H1 (cell line): ENCODE results near the gene RAPGEF5. TPM values are rescaled to one million over a fixed set of nuclear protein-coding genes. Genes with fewer than 3 reads are reported as not detected.

Source experiments
- CTCF ChIA-PET: fragments of 300-600 bp; sonication (Branson Sonifier 250); formaldehyde crosslinking; loops from one replicate; lab custom pipeline; 2021; ENCODE audit not compliant: partially characterized antibody; lab: Charles Lee
- POLR2A ChIA-PET: fragments of 300-600 bp; sonication (Branson Sonifier 250); formaldehyde crosslinking; loops from one replicate; lab custom pipeline; 2021; ENCODE audit warnings: inconsistent platforms; ENCODE audit not compliant: partially characterized antibody; lab: Charles Lee
- DNase-seq, 2 experiments: peaks; one replicate each; pipeline versions ENCODE4 v3.0.0 to v3.0.0-alpha.2; 2010 to 2022; ENCODE audit warnings: low spot score in 2 of 2, low read depth in 1 of 2, mixed read lengths in 1 of 2
- FAIRE-seq: peaks from 2 replicates; lab custom pipeline; 2011; peaks lifted over from hg19 to GRCh38; lab: Jason Lieb, UNC
- H2AFZ ChIP-seq: 2 replicates; pipeline ENCODE4 v1.8.1; 2012; ENCODE audit warnings: low read length, inconsistent platforms
- H2AK5ac ChIP-seq: 2 replicates; pipeline ENCODE4 v1.6.1; 2013; ENCODE audit warnings: low read depth, low read length
- H2BK120ac ChIP-seq: replicated peaks from 2 replicates; pipeline ENCODE3; 2013; ENCODE audit warnings: low read depth, low read length, inconsistent platforms
- H2BK12ac ChIP-seq: 2 replicates; pipeline ENCODE4 v1.6.1; 2013; ENCODE audit warnings: low read depth, low read length
- H2BK15ac ChIP-seq: 2 replicates; pipeline ENCODE4 v1.6.1; 2013; ENCODE audit warnings: low read length
- H2BK20ac ChIP-seq: 2 replicates; pipeline ENCODE4 v1.6.1; 2013; ENCODE audit warnings: low read length
- H2BK5ac ChIP-seq: 2 replicates; pipeline ENCODE4 v1.6.1; 2013; ENCODE audit warnings: low read depth, low read length
- H3K14ac ChIP-seq: 2 replicates; pipeline ENCODE4 v1.6.1; 2013; ENCODE audit warnings: inconsistent platforms; ENCODE audit not compliant: insufficient read length
- H3K18ac ChIP-seq: 2 replicates; pipeline ENCODE4 v1.6.1; 2013; ENCODE audit warnings: low read length; ENCODE audit errors: extremely low read depth
- H3K23ac ChIP-seq: 2 replicates; pipeline ENCODE4 v1.6.1; 2013; ENCODE audit warnings: inconsistent platforms; ENCODE audit not compliant: insufficient read length
- H3K23me2 ChIP-seq: 2 replicates; pipeline ENCODE4 v1.6.1; 2013; ENCODE audit warnings: low read depth, low read length
- H3K27ac ChIP-seq: 2 replicates; pipeline ENCODE4 v1.6.1; 2011; ENCODE audit warnings: low read depth, low read length, inconsistent platforms
- H3K27me3 ChIP-seq, 4 experiments: replicated peaks in 1 of 4; 1 replicate in 1 of 4; 2 replicates in 3 of 4; pipeline versions ENCODE4 v1.6.1 to v1.8.1; 2011 to 2013; ENCODE audit warnings: low read length in 3 of 4, mild to moderate bottlenecking in 3 of 4, inconsistent platforms in 2 of 4, mixed read lengths in 2 of 4, moderate library complexity in 1 of 4; ENCODE audit not compliant: control insufficient read depth in 3 of 4, insufficient read depth in 3 of 4; ENCODE audit errors: extremely low read depth in 1 of 4
- H3K36me3 ChIP-seq, 4 experiments: 2 replicates each; pipeline versions ENCODE4 v1.6.1 to v1.8.1; 2011 to 2013; ENCODE audit warnings: mild to moderate bottlenecking in 4 of 4, low read length in 3 of 4, moderate library complexity in 2 of 4, control low read depth in 1 of 4, inconsistent platforms in 1 of 4; ENCODE audit not compliant: insufficient read depth in 4 of 4, control insufficient read depth in 2 of 4
- H3K4ac ChIP-seq: replicated peaks from 2 replicates; pipeline ENCODE3; 2013; ENCODE audit warnings: low read length, low read depth, mixed read lengths, inconsistent platforms; ENCODE audit not compliant: insufficient read length
- H3K4me1 ChIP-seq, 4 experiments: replicated peaks in 1 of 4; 1 replicate in 1 of 4; 2 replicates in 3 of 4; pipeline versions ENCODE4 v1.6.1 to v1.8.1; 2011 to 2013; ENCODE audit warnings: low read length in 3 of 4, inconsistent platforms in 2 of 4, mixed read lengths in 1 of 4; ENCODE audit not compliant: insufficient read depth in 4 of 4, control insufficient read depth in 3 of 4
- H3K4me2 ChIP-seq, 2 experiments: 2 replicates each; pipeline versions ENCODE4 v1.6.1 to v1.8.1; 2011 to 2013; ENCODE audit warnings: low read depth in 2 of 2, low read length in 2 of 2, control low read depth in 1 of 2, inconsistent platforms in 1 of 2, mild to moderate bottlenecking in 1 of 2; ENCODE audit not compliant: insufficient read depth in 1 of 2
- H3K4me3 ChIP-seq, 4 experiments: fragments of 200-600, 300-600 bp in 1 of 4; sonication (generic), shearing (Covaris generic), sonication (Bioruptor Twin) in 1 of 4; 2 replicates each; pipeline versions ENCODE4 v1.5.1 to v1.8.1; 2011 to 2016; ENCODE audit warnings: low read length in 4 of 4, low read depth in 3 of 4, control low read depth in 2 of 4, inconsistent platforms in 2 of 4, mild to moderate bottlenecking in 2 of 4, mixed read lengths in 1 of 4, moderate library complexity in 1 of 4; ENCODE audit not compliant: insufficient read depth in 2 of 4; ENCODE audit errors: extremely low read depth in 1 of 4
- H3K56ac ChIP-seq: replicated peaks from 2 replicates; pipeline ENCODE3; 2013; ENCODE audit warnings: low read depth, mild to moderate bottlenecking, mixed read lengths, low read length, inconsistent platforms; ENCODE audit not compliant: insufficient read length
- H3K79me1 ChIP-seq: 2 replicates; pipeline ENCODE4 v1.6.1; 2013; ENCODE audit warnings: low read depth, low read length, control low read depth
- H3K79me2 ChIP-seq, 2 experiments: 2 replicates each; pipeline versions ENCODE4 v1.6.1 to v1.8.1; 2012 to 2013; ENCODE audit warnings: low read length in 2 of 2, mild to moderate bottlenecking in 2 of 2, inconsistent platforms in 1 of 2; ENCODE audit not compliant: insufficient read depth in 2 of 2, control insufficient read depth in 1 of 2
- H3K9ac ChIP-seq, 4 experiments: replicated peaks in 1 of 4; 1 replicate in 1 of 4; 2 replicates in 3 of 4; pipeline versions ENCODE4 v1.6.1 to v1.8.1; 2011 to 2013; ENCODE audit warnings: low read depth in 3 of 4, low read length in 3 of 4, control low read depth in 2 of 4, mild to moderate bottlenecking in 2 of 4, moderate library complexity in 2 of 4, inconsistent platforms in 1 of 4; ENCODE audit errors: extremely low read depth in 1 of 4
- H3K9me3 ChIP-seq, 2 experiments: 2 replicates each; pipeline versions ENCODE4 v1.6.1 to v1.8.1; 2012 to 2013; ENCODE audit warnings: mild to moderate bottlenecking in 2 of 2, moderate library complexity in 2 of 2, control low read depth in 1 of 2, inconsistent platforms in 1 of 2, low read depth in 1 of 2, low read length in 1 of 2, mixed read lengths in 1 of 2; ENCODE audit not compliant: insufficient read depth in 2 of 2
- H4K20me1 ChIP-seq, 2 experiments: replicated peaks in 1 of 2; 2 replicates each; pipeline versions ENCODE3 to v1.8.1; 2011 to 2013; ENCODE audit warnings: inconsistent platforms in 2 of 2, low read length in 2 of 2, mild to moderate bottlenecking in 1 of 2; ENCODE audit not compliant: insufficient read depth in 2 of 2, control insufficient read depth in 1 of 2
- H4K5ac ChIP-seq: 2 replicates; pipeline ENCODE4 v1.6.1; 2013; ENCODE audit warnings: low read length, low read depth, mixed read lengths, inconsistent platforms; ENCODE audit not compliant: insufficient read length
- H4K8ac ChIP-seq: 2 replicates; pipeline ENCODE4 v1.8.0; 2013; ENCODE audit warnings: mild to moderate bottlenecking, moderate library complexity, low read length, inconsistent platforms; ENCODE audit not compliant: insufficient read depth; ENCODE audit errors: extremely low read depth
- H4K91ac ChIP-seq: replicated peaks from 2 replicates; pipeline ENCODE3; 2013; ENCODE audit warnings: low read length, mixed read lengths, inconsistent platforms; ENCODE audit not compliant: insufficient read length
- BCL11A ChIP-seq, 2 experiments: IDR thresholded peaks; one replicate each; pipeline ENCODE4 v1.6.1; 2011; ENCODE audit warnings: low read depth in 2 of 2, low read length in 2 of 2, mild to moderate bottlenecking in 2 of 2
- CBX5 ChIP-seq: fragments of 300-800, 300-1000 bp; sonication (generic); IDR thresholded peaks from 2 replicates; pipeline ENCODE4 v1.7.1; 2016; ENCODE audit warnings: antibody characterized with exemption, low read length, low read depth
- EZH2 ChIP-seq: fragments of 200-600 bp; sonication (generic); IDR thresholded peaks from 2 replicates; pipeline ENCODE4 v1.7.1; 2012; ENCODE audit warnings: low read depth, mild to moderate bottlenecking, moderate library complexity, low read length, inconsistent platforms; ENCODE audit not compliant: severe bottlenecking
- JUN ChIP-seq: IDR thresholded peaks from 2 replicates; pipeline ENCODE4 v1.6.1; 2011; ENCODE audit warnings: low read depth, mild to moderate bottlenecking, improper control_type of control experiment, low read length
- NRF1 ChIP-seq: IDR thresholded peaks from 2 replicates; pipeline ENCODE4 v1.6.1; 2011; ENCODE audit warnings: mild to moderate bottlenecking, low read depth, low read length, improper control_type of control experiment
- PHF8 ChIP-seq: fragments of 200-600 bp; sonication (generic); conservative IDR thresholded peaks from 2 replicates; pipeline ENCODE4 v1.7.1; 2012; ENCODE audit warnings: low read depth, mild to moderate bottlenecking, inconsistent platforms, low read length, moderate library complexity
- RFX5 ChIP-seq: IDR thresholded peaks from 2 replicates; pipeline ENCODE4 v1.6.1; 2011; ENCODE audit warnings: low read depth, low read length, improper control_type of control experiment, borderline replicate concordance
- TAF1 ChIP-seq: IDR thresholded peaks from 2 replicates; pipeline ENCODE4 v1.6.1; 2011; ENCODE audit warnings: mild to moderate bottlenecking, low read depth, low read length
- TBP ChIP-seq: IDR thresholded peaks from 2 replicates; pipeline ENCODE4 v1.6.1; 2011; ENCODE audit warnings: low read depth, low read length, improper control_type of control experiment
- YY1 ChIP-seq: IDR thresholded peaks from 2 replicates; pipeline ENCODE4 v1.6.1; 2011; ENCODE audit warnings: low read depth, mild to moderate bottlenecking, low read length
- WGBS, 2 experiments: shearing (Covaris generic) in 1 of 2; methylation state at CpG; one replicate each; pipeline versions ENCODE4 v1.1.6 to v1.1.7; 2013 to 2015; ENCODE audit warnings: low lambda C conversion rate in 2 of 2, mixed read lengths in 2 of 2, inconsistent platforms in 1 of 2, low coverage in 1 of 2, missing lambda C conversion rate in 1 of 2; ENCODE audit not compliant: insufficient replicate concordance in 2 of 2, insufficient coverage in 1 of 2, insufficient read length in 1 of 2; ENCODE audit errors: extremely low coverage in 1 of 2, missing lambda C conversion rate in 1 of 2; 5-methylcytosine and 5-hydroxymethylcytosine counted together
- polyA plus RNA-seq, 7 experiments: library from polyadenylated mRNA; depleted of rRNA in 3 of 7; stranded (reverse) in 5 of 7; unstranded in 2 of 7; fragments of >200 nt in 5 of 7; fragments of 200-250 nt in 2 of 7; gene quantifications; 1 replicate in 5 of 7; 2 replicates in 1 of 7; 4 replicates in 1 of 7; pipeline versions ENCODE4 v1.2.1 to v1.2.3, GENCODE V29; 2011 to 2013; ENCODE audit warnings: missing spikeins in 2 of 7, mixed read lengths in 2 of 7
- total RNA-seq: library from RNA; stranded (reverse); fragmentation: NEBNext Ultra II Directional; extraction: Animal tissue kit (Norgen Biotek cat#: 25700); gene quantifications from 2 replicates; pipeline ENCODE4 v1.2.1, GENCODE V29; 2021
- TF ChIP-seq, protein P1 (sequence below): IDR thresholded peaks from 2 replicates; pipeline ENCODE4 v1.6.1; 2012; ENCODE audit warnings: inconsistent platforms

RAPGEF5 gene
- total and polyA plus RNA-seq, 2 of the 8 experiments (the other 6 are each of a cell fraction or from before 2014, with no cell fraction given) = 4.4 to 22.9 TPM

DNA sequence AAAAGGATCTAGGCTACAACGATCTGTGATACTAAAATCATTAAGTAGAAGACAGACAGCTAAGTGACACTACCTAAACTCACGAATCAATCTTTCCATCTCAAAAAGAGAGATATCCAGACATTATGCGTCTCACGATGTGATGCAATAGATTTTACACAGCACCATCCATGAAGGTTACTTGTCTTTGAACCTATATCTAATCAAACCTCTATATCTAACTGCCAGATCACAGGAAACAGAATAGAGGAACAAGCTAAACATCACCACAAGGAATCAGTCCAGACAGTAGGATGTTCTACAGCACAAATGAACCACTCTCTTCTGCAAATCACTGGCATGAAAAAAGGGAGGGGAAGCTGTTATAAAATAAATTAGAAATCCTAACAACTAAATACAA, 4.1 kb downstream of the RAPGEF5 start:
- no peak overlapping the region for H2BK15ac ChIP-seq
- no peaks in the 10 kb centered on the region for H4K20me1 ChIP-seq
- no peak overlapping the region for H4K91ac ChIP-seq
- no peak overlapping the region for H4K5ac ChIP-seq
- H3K27me3 ChIP-seq = peaks cover 0 to 8% (median 4%) of the 10 kb centered on the region in 4 experiments; a peak in 5 of 7 replicates
- peaks cover 7% of the 10 kb centered on the region; the same call in 1 of the 2 replicates for H3K23me2 ChIP-seq
- H3K4me1 ChIP-seq = peaks cover 0 to 17% (median 11%) of the 10 kb centered on the region in 4 experiments; a peak in 5 of 7 replicates
- no peaks in the 10 kb centered on the region for H3K79me1 ChIP-seq
- no peak overlapping the region for H4K8ac ChIP-seq
- H3K9me3 ChIP-seq = peaks cover 0 to 3% of the 10 kb centered on the region in 2 experiments; a peak in 1 of 4 replicates
- H3K4me3 ChIP-seq = no peak overlapping the region
- H2BK20ac ChIP-seq = no peak overlapping the region
- H3K27ac ChIP-seq = no peak overlapping the region
- no peak overlapping the region for H3K56ac ChIP-seq
- H3K4ac ChIP-seq = no peak overlapping the region
- no peak overlapping the region for H2AK5ac ChIP-seq
- WGBS, 2 experiments = 95% methylated on average over 4 of the region's 4 CpGs; no CpG with 5 or more reads in 1 of the 2 experiments
- POLR2A ChIA-PET = no interaction called here
- CTCF ChIA-PET = interaction anchor here (1.7 to 1.9 kb wide), 2 partner anchors 9 to 20 kb away, joined by 5 read pairs; no protein-coding TSS in a partner anchor
- H3K14ac ChIP-seq = no peak overlapping the region
- no peak overlapping the region for H2BK120ac ChIP-seq
- no peak overlapping the region for H3K23ac ChIP-seq
- DNase-seq (no peak), FAIRE-seq (no peak)
- H3K9ac ChIP-seq = no peak overlapping the region
- no peak overlapping the region for H2AFZ ChIP-seq
- no peak overlapping the region for H3K18ac ChIP-seq
- H2BK5ac ChIP-seq = no peak overlapping the region
- peaks cover 6 to 85% of the 10 kb centered on the region in 2 experiments for H3K79me2 ChIP-seq
- H2BK12ac ChIP-seq = no peak overlapping the region
- H3K4me2 ChIP-seq = no peak overlapping the region
- H3K36me3 ChIP-seq = peaks cover 0 to 8% (median 2%) of the 10 kb centered on the region in 4 experiments; a peak in 2 of 8 replicates
- no peak for TF ChIP-seq BCL11A (IDR thresholded peaks at IDR 0.05; ENCODE audit: low read depth in 2 of 2, low read length in 2 of 2)
- no peak for TF ChIP-seq NRF1
- TF ChIP-seq CBX5 = no peak
- TF ChIP-seq, protein P1, sequence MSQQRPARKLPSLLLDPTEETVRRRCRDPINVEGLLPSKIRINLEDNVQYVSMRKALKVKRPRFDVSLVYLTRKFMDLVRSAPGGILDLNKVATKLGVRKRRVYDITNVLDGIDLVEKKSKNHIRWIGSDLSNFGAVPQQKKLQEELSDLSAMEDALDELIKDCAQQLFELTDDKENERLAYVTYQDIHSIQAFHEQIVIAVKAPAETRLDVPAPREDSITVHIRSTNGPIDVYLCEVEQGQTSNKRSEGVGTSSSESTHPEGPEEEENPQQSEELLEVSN = no peak
- no peak for TF ChIP-seq EZH2
- no peak for TF ChIP-seq JUN
- no peak for TF ChIP-seq YY1
- TF ChIP-seq PHF8 = no peak
- no peak for TF ChIP-seq TAF1
- no peak for TF ChIP-seq TBP
- no peak for TF ChIP-seq RFX5
